ENCODE measurements around the gene DPEP1.

- TF ChIP-seq SP1 (IDR thresholded peaks at IDR 0.05), result no peak
- TF ChIP-seq CTCF (IDR thresholded peaks at IDR 0.05; ENCODE audit: low read depth, low read length, missing input control), result no peak
- TF ChIP-seq JUND (IDR thresholded peaks at IDR 0.05), result no peak
- no peak for TF ChIP-seq ZBTB33 (IDR thresholded peaks at IDR 0.05)
- TF ChIP-seq RAD21 (IDR thresholded peaks at IDR 0.05), result no peak
- TF ChIP-seq REST (IDR thresholded peaks at IDR 0.05), result no peak
- no peak for TF ChIP-seq GABPA (IDR thresholded peaks at IDR 0.05 in 1 of 2, conservative IDR thresholded peaks at IDR 0.05 in 1 of 2)
These were observed 30.4 kb downstream of the DPEP1 start for GRCh38 chr16:89643769-89644300.

All from liver (tissue), 3 donors.